Hippocampal formation (tissue), 2 donors: Measurements from ENCODE around the gene GIPC3.
"Not testable (repeated sequence)": the region's sequence is repeated elsewhere in the genome, so short reads cannot be mapped to it uniquely, and the experiment has no call there.

Source experiments
- DNase-seq, 2 donors: peaks; one replicate each; lab custom pipeline; 2025; lab: John Stamatoyannopoulos, UW

The GIPC3 gene

DNA sequence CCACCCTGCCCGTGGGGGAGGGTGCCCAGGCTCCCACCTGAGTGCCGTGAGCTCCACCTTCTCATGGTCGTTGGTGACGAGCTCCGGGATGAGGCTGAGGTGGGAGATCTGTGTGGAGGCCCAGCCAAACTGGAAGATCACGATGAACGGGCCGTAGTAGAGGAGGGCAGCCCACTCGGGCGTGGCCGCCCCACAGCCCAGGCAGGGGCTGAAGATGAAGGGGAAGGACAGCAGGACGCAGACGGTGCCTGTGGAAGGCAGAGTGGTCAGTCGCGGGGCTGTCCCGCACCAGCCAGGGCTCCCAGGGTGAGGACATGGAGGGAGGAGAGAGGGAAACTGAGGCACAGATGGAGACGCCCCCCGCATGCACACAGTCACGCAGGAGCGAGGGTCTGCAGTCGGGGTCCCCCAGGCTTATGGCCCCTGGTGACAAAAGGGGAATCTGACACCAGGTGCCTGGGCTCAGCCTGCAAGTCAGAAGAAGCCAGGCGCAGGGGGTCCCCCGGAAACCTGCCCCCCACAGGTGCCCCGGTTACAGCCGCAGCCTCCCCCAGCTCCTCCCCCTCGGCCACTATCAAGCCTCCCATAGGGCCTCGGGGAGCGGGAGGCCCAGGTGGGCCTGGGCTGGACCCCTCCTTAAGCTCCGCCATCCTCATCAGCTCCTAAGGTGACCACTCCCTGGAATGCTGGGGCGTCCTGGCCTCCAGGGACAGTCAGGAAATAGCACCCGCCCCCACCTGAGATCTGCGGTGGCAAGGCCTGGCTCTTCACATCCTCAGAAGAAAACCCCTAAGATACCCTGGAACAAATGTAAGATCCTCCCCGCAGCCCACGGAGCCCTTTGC is 34.1 kb upstream of the GIPC3 start:
- no peak for DNase-seq

DNA sequence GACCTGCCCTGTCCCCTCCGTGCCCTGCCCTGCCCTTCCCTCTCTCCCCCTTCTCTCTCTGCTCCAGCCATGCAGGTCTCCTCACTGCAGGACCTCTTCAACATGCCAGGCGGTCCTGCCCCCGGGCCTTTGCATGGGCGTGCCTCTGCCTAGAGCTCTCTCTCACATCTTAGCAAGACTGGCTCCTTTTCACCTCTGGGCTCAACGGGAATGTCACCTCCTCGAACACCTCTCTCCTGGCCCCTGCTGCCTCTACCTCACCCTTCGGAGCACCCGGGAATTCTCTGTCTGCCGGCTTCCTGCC is 33.5 kb upstream of the GIPC3 start:
- no peak for DNase-seq

DNA sequence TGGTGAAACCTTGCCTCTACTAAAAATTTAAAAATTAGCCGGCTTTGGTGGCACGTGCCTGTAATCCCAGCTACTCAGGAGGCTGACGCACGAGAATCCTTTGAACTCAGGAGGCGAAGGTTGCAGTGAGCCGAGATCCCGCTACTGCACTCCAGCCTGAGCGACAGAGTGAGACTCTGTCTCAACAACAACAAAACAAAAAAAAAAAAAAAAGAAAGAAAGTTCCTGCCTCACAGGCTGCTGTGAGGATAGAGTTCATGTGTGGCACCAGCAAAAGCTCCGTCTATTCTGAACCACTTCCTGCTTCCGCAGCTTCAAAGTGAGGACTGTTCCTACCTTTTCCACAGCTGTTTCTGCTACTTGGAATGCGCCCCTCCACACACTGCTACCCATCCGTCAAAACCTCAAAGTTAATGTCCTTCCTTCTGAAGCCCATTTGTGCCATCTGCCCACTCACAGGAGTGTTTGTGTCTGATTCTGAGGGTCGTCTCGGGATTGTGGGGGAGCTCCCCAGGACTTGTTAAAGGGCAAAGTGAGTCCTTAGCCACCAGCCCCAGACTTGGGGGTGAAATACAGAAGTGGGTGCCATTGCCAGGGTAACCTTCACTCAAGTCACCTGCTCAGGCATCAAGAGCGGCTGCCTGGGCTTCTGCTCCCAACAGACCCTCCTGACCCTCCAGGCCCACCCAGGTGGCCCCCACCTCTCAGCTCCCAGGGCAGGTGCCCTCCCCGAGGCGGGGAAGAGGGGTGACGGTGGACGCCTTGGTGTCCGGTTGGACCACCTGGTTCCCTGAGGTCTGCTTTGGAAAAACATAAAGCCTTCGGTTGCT is 30.8 kb upstream of the GIPC3 start:
- no peak for DNase-seq

DNA sequence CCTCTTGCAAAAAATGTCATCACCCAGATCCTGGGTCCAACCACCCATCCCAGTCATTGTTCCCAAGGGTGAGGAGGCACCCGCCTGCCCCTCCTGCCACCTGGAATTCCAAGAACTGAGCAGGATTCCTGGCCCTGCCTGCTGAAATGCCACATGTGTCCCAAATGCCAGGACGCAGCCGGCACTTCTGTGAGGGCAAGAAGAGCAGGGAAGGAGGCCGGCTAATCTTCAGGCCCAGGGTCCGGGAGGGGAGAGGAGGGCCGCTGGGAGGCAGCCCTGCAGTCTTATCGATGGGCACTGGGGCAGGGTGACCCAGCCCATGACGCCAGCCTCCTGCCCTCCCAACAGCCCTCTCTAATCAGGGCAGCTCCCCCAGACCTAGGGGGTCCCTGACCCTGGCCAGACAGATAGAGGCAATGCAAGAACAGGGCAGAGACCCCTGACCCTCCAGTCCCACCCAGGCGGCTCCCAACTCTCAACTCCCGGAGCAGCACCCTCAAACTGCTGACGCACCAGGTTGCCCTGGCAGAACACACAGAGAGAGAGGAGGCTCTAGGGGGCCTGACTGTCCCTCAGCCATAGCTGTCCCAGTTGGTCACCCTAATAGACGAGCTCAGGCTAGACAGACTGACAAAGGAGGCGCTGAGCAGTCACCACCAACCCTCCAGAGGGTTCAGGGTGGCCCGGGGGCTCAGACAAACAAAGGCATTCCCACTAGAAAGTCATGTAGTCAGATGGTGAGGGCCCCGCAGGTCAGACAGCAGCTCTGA is 29.4 kb upstream of the GIPC3 start:
- DNase-seq: no peak

DNA sequence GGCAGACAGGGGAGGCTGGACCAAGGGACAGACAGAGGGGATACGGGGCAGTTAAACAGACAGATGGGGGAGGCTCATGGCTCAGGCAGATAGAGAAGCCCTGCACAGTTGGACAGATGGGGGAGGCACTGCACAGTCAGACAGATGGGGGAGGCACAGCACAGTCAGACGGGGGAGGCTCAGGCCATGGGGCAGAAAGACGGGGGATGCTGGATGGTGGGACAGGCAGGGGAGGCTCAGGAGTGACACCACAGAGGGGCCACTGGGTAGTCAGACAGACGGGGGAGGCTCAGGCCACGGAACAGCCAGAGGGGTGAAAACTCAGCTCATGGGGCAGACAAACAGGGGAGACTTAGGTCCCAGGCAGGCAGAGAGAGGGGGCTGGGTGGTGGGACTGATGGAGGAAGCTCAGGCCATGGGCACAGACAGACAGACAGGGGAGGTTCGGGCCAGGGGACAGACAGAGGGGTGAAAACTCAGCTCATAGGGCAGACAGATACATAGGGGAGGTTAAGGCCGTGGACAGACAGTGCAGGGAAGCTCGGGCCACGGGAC is 28.8 kb upstream of the GIPC3 start:
- DNase-seq: no peak

DNA sequence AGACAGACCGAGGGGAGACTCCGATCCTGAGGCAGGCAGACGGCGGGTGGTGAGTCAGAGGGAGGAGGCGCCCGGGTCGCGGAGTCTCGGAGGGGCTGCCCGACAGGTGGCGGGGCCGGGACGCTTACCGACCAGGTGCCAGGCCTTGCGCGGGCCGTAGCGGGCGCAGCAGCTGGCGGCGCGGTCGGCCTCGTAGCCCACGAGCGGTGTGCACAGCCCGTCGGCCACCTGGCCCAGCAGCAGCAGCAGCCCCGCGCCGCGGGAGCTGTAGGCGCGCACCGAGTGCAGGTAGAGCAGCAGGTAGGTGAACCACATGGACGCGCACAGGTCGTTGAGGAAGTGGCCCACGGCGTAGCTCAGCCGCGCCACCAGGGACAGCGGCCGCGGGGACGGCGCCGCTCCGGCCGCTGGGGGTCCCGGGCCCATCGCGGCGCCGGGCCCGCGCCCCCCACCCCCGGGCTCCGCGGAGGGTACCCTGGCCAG is 28.3 kb upstream of the GIPC3 start:
- DNase-seq: no peak

DNA sequence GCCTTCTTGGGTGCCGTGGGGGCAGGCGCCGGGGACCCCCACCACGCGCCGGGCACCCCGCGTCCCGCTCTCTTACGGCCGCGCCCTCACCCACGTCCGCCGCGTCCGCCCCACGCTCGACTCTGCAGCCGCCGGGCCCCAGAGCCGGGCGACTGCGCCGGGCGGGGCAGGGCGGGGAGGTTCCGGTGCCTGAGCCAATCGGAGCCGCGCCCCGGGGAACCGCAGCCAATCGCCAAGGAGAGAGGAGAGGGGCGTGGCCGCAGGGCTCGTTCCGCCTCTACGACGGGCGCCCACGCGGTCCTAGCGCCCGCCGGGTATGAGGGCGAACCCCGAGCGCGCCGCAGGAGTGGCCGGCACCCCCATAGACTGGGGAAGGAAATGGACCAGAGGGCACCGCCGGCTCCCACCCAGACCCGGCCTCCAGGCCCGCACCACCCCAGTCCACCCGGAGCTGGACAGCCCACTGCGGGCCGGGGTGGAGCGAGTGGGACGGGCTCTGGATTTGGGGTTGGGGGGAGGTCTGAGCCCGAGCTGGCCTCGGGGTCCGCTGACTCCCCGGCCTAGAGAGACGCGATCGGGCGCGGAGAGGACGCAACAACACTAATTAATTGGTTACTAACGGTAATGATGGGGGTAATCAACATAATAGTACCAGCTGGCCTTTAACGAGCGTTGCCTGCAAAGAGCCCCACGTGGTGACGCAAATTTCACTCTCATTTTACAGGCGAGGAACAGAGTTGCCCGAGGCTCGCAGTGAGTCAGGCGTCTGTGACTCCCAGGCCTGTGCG is 27.6 kb upstream of the GIPC3 start, which contains the start of gene MFSD12:
MFSD12 (minus strand) TSS at position 126 of the 788 bp plus-strand sequence. CDS start 183 bp downstream, outside the sequence.
- peak; percentile 84 to 90 for DNase-seq

DNA sequence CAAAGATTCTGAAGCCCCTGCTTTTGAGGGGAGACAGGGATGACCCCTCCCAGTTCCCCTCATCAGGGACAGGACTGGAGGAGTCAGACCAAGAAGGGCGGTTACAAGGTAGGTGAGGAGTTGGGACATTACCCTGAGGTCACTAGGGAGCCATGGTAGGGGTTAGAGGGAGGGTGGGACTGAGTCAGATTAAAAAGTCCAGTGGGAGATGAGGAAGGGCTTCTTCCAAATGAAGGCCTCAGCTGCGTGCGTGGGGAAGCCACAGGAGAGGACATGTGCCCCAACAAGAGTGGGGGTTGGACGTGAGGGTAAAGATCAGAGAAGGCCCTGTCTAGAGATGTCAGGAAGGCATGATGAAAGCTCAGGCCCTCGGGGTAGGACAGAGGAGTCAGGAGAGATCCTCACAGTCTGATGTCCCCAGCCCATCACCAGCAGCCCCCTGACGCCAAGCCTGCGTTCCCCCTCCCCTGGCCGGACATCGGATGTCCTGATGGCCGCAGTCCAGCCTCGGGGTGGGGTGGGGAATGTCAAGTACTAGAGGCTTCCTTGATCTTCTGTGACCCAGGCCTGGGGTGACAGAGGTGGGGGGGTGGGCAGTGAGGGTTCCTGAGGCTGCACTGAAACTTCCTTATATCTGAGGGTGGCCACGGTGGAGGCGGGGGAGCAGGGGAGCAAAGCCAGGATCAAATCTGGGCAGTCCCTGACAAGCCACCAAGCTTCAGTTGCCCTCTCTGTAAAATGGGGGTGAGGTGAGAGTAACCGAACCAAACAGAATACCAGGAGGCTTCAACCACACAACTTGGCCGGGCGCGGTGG is 21.4 kb upstream of the GIPC3 start:
- no peak for DNase-seq

DNA sequence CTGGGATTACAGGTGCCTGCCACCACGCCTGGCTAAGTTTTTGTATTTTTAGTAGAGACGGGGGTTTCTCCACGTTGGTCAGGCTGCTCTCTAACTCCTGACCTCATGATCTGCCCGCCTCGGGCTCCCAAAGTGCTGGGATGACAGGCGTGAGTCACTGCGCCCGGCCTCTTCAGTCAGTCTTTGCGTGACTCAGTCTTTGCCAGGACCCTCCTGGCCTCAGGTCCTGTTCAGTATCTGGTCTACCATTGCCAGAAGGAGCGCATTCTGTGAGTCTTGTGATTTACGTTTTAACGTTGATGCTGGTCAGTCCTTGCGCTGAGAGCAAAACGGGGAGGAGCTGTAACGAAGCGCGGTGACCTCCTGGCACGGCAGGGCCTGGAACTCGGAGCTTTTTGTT is 20.1 kb upstream of the GIPC3 start:
- DNase-seq: no peak

DNA sequence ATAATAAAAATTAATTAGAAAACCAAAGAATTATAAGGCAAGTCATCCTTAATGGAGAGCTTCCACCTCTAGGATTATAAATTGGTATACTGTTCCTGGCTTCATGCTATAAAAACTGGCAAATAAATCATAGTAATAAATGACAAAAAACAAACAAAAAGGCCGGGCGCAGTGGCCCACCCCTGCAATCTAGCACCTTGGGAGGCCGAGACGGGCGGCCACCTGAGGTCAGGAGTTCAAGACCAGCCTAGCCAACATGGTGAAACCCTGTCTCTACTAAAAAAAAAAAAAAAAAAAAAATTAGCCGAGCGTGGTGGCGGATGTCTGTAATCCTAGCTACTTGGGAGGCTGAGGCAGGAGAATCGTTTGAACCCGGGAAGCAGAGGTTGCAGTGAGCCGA is 15.2 kb upstream of the GIPC3 start:
- DNase-seq: not testable (repeated sequence)

DNA sequence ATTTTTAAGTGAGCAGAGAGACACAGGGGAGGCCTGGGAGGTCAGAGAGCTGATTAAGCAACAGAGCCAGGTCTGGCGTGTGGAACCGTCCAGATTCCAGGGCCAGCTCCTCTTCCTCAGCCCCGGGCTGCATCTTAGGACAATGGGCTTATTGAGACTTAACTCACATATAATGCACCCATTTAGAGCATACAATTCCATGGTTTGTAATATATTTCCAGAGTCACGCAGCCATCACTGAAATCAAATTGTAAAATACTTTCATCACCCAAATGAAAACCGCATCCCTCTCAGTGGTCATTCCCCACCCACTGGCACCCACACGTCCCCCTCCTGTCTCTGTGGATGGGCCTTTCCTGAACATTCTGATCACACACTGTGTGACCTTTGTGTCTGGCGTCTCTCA is 14.7 kb upstream of the GIPC3 start:
- peak; percentile 66 to 74 for DNase-seq

DNA sequence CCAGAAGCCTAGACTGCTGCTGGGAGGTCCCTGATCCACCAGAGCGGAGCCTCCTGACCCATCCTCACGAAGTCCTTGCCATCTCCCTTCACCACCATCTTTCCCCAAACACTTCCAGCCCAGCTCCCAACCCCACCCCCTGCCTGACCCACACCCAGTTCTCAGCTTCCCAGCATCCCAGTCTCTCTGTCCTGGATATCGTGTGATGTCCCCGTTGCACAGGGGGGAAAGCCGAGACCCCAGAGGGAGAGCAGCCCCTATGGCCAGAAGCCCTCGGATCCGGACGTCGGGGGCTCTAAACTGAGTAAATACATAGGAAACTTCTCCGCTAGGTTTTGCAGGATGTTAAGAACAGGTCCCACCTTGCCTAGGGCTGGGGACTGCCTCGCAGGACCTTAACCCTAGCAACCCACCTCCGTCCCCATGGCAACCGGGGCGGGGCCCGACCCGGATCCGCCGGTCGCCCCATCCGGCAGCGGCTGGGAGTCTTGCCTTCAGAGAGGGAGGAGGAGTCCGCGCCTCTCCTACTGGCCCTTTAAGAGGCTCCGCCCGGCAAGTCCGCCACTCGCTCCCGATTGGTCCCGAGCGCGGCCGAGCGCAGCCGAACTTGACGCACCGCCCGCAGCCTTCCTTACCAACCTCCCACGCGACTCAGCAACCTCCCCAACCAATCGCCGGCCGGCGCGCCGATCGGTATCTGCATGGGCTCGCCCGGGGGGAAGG is 13.0 kb upstream of the GIPC3 start:
- peak; percentile 99 to 100 for DNase-seq

DNA sequence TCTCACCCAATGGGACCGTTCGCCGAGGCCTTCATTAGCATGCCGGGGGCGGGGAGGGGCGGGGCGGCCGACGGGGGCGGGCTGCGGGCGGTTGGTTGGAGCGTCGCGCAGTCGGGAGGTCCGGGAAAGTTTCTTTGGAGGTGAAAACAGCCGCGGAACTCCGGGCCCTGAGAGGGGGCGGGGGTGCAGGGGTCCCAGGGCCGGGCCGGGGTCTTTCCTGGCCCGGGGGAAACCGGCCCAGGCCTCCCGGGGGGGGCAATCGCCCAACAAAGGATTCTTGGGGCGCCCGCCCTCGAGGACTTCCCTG is 12.5 kb upstream of the GIPC3 start, which contains the start of gene HMG20B:
HMG20B (plus strand) TSS at position 90 of the 307 bp plus-strand sequence. CDS start 366 bp downstream, outside the sequence.
- no peak for DNase-seq

DNA sequence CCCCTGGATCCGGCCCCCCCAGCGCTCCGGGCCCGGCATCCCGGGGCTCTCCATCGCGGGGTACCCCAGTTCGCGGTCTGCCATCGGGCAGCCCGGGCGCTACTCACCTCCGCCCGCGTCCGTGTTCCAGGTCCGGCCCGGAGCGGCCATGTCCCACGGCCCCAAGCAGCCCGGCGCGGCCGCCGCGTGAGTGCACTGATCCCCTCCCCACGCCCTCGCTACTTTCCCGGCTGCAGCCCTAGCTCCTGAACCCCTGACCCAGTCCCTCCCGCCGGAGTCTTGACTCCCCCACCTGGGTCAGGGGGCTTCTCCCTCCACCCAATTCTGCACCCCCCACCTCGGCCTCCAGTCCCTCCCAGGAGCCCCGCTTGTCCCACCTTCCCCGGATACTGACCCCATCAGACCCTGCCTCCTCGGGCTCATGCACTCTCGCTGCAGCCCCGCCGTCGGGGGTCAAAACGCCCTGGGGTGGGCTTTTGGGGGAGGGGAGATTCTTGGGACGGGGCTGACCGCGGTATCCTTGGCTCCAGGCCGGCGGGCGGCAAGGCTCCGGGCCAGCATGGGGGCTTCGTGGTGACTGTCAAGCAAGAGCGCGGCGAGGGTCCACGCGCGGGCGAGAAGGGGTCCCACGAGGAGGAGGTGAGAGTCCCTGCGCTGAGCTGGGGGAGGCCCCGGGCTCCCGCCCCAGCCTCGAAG is 12.0 kb upstream of the GIPC3 start:
- DNase-seq: no peak

DNA sequence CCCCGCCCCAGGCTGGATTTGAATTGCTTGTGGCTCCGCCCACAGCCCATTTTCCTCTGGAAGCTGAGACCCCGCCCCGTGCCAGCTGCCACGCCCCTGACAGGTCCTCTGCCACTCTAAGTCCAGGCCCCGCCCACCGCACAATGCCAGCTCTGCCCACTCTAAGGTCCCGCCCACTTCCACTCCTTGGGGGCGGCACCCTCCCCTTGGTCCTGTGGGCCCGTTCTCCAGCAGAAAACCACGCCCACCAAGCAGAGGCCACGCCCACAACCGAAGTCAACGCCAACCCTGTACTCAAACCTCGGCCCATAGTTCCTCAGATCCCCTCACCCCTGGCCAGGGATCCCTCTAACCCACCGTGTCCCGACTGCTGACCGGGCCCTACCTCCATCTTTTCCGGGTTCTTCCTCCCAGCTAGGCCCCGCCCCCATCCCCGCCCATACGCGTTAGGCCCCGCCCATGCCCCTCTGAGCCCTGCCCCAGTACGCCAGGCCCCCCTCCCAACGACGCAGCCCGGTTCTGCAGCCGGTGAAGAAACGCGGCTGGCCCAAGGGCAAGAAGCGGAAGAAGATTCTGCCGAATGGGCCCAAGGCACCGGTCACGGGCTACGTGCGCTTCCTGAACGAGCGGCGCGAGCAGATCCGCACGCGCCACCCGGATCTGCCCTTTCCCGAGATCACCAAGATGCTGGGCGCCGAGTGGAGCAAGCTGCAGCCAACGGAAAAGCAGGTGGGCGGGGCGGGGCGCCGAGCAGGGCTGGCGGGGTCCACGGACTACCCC is 11.2 kb upstream of the GIPC3 start:
- DNase-seq: peak; percentile 29 to 56

DNA sequence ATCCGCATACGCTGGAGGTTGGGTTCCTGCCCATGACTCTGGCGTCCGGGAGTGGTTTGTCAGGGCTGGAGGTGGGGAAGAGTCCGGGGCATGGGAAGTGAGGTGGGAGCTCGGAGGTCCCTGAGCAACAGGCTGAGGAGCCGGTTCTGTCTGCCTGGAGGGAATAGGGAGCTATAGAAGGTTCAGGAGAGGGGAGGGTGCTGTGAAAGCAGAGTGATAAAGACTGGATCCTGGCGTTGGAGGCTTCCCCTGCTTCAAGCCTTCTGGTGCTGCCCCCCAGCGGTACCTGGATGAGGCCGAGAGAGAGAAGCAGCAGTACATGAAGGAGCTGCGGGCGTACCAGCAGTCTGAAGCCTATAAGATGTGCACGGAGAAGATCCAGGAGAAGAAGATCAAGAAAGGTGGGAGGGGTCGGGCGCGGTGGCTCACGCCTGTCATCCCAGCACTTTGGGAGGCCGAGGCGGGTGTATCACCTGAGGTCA is 10.0 kb upstream of the GIPC3 start:
- no peak for DNase-seq

DNA sequence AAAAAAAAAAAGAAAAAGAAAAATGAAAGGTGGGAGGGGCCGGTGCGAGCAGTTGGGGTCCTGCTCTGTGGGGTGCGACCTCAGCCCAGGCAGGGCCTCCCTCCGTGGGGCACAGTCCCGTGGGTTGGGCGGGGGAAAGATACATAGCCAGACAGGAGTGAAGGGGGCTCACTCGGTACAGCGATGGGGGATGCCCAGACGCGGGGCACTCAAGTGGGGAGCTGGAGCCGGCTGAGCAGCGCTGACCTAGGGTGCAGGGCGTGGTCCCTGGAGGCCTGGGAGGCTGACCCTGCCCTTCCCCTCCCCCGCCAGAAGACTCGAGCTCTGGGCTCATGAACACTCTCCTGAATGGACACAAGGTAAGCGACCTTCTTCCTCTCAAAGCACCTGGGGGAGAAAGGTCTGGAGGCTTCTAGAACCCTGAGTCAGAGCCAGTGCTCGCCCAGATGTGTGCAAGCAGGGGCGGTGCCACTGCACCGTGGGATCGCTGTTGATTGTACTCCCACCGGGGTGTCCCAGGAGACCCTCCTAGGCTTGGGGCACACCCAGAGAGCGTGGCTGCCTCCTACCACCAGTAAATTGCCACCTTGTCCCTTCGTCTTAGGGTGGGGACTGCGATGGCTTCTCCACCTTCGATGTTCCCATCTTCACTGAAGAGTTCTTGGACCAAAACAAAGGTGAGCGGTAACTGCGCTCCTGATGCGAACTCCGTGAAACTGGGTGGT is 9.2 kb upstream of the GIPC3 start:
- DNase-seq: no peak
